Body of pancreas (tissue), 4 donors: ENCODE data around the gene SAMD7.

Source experiments
- POLR2A ChIP-seq, 3 donors: fragments of 450-650 bp; IDR thresholded peaks; one replicate each; pipeline ENCODE4 v1.6.1; 2016; ENCODE audit warnings: antibody characterized with exemption in 3 of 3, mild to moderate bottlenecking in 2 of 3
- TF ChIP-seq, protein P1 (sequence below), 7 experiments: fragments of 450-650 bp in 4 of 7; fragments of 200-600 bp in 3 of 7; sonication (generic) in 3 of 7; IDR thresholded peaks; one replicate each; pipeline ENCODE4 v1.5.1; 2016 to 2019; ENCODE audit warnings: antibody characterized with exemption in 7 of 7

GRCh38 chr3:169946336-169946735, 35.0 kb downstream of the SAMD7 start:
- TF ChIP-seq POLR2A (IDR thresholded peaks at IDR 0.05) = no peak
- TF ChIP-seq, protein P1, sequence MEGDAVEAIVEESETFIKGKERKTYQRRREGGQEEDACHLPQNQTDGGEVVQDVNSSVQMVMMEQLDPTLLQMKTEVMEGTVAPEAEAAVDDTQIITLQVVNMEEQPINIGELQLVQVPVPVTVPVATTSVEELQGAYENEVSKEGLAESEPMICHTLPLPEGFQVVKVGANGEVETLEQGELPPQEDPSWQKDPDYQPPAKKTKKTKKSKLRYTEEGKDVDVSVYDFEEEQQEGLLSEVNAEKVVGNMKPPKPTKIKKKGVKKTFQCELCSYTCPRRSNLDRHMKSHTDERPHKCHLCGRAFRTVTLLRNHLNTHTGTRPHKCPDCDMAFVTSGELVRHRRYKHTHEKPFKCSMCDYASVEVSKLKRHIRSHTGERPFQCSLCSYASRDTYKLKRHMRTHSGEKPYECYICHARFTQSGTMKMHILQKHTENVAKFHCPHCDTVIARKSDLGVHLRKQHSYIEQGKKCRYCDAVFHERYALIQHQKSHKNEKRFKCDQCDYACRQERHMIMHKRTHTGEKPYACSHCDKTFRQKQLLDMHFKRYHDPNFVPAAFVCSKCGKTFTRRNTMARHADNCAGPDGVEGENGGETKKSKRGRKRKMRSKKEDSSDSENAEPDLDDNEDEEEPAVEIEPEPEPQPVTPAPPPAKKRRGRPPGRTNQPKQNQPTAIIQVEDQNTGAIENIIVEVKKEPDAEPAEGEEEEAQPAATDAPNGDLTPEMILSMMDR (IDR thresholded peaks at IDR 0.05) = no peak
